Stimulated activated CD8-positive, alpha-beta memory T cell treated with anti-CD3 and anti-CD28 coated beads, Interleukin-2, amount 100 ng/mL, for 1 hour (primary cell): Measurements from ENCODE around the gene CD300E.
"Not testable (repeated sequence)": the region's sequence is repeated elsewhere in the genome, so short reads cannot be mapped to it uniquely, and the experiment has no call there.

Experiments
- DNase-seq, 2 donors: peaks; one replicate each; pipeline ENCODE4 v3.0.0-alpha.2; 2020; ENCODE audit warnings: low read depth in 2 of 2

CD300E gene, protein sequence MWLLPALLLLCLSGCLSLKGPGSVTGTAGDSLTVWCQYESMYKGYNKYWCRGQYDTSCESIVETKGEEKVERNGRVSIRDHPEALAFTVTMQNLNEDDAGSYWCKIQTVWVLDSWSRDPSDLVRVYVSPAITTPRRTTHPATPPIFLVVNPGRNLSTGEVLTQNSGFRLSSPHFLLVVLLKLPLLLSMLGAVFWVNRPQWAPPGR

DNA sequence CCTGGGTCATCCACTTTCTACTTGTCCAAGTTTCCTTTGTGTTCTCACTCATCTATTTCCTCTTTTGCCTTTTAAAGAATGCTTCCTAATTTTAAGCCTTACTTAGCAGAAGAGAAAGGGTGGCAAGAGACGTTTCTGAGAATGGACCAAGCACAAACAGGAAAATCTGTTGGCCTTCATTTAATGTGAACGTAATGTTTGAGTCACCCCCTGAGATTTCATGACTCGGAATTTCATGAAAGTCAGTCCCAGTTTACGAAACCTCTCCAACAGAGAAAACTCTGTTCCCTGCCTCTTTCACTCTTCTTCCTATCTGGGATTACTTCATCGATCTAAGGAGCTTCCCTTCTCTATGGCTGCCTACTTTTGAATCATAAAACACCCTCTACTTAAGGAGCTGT lies at the start of gene CD300E:
CD300E (minus strand) TSS at position 46 of the 401 bp plus-strand sequence. CDS start 117 bp downstream, outside the sequence.
- no peak for DNase-seq

DNA sequence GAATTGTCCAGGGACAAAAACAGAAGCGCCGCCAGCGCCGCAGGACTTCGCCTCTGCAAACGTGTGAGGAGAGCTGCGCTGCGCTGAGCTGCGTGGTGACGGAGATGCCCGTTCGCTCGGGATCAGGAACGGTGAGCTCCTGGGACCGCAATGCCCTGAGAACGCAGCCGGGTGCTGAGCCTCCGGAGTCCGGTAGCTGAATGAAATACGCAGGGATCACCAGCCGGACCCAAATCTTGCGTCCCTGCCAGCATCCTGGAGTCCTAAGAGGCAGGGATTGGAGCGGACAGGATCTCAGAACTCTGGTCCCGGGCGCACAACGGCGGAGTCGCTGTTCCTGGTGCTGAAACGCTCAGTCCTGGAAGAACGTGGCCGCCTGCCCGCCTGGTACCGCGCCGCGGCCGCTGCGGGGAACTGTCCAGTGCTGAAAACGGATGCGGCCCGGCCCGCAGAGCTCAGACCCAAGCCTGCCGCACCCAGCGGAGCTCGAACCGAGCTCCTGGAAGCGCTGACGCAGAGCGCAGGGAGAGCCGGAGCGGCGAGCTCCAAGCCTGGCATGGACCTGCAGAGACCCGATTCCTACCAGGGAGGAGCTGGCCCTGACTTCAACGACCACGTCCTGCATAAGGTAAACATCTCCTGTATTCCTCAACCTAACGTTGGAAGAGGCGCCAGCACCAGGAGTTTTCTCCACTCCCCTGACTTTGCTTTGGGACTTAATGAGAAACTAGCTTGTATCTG lies 47.7 kb upstream of the CD300E start:
- peak; percentile 39 to 41 for DNase-seq

DNA sequence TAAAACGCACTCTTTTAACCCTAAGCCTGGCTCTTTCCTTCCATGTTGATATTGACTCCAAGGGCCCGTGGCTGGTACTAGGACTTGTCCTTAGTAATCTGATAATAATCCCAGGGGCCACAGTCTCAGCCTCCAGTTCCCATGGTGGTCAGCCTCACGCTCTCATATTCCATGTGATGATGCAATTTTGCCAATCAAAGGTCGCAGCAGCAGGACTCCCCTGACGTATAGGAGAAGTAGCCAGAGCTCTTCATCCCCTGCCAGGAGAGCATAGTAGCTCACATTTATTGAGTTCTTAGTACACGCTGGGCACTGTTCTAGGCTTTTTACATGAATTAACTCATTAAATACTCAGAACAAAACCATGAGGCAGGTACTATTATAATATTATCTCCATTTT lies 46.8 kb upstream of the CD300E start:
- no peak for DNase-seq

DNA sequence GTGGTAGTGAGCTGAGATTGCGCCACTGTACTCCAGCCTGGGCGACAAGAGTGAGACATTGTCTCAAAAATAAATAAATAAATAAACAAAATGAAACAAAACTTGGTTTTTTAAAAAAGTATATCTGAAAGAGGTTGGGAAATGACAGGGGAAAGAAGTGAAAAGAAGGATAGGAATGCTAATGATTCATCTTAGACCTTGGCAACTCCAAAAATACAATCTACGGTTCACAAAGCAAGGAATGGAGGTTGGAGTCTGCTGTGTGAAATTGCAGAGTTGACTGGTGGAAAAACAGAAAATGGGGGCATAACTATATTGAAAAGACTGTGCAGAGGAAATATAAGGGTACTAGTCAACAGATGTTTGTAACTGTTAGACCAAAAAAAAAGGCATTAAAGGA lies 40.0 kb upstream of the CD300E start:
- DNase-seq: no peak

DNA sequence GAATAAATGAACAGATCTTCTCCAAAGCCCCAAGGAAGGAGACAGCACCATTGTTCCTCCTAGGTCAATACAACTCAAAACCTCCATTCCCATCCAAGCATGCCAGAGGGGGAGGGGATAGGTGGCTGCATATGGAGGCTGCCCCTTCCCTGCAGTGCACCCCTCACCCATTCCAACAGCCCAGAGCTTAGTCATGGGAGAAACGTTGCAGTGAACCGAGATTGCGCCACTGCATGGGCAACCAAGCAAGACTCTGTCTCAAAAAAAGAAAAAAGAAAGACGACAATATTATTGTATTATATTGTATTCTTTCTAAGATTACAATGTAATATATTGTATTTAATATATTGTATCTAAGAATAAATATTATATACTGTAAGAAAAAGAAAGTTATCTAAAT lies 36.4 kb upstream of the CD300E start:
- no peak for DNase-seq

DNA sequence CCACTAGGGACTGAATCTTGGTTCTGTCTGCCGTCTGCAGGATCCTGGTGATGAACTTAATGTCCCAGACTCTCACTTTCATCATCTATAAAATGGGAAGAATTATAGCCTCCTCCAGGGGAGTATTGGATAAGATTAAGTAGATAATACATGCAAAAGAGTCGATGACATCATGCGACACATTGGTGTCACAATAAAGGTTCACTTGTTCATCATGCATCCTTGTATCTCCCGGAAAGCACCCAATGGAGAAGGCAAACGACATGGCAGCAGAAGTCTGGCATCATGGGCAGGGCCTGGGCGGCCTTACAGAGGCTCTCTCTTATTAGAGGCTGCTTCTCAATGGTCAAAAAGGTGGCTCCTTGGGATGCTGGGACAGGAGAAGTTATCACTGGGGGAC lies 35.1 kb upstream of the CD300E start:
- no peak for DNase-seq

DNA sequence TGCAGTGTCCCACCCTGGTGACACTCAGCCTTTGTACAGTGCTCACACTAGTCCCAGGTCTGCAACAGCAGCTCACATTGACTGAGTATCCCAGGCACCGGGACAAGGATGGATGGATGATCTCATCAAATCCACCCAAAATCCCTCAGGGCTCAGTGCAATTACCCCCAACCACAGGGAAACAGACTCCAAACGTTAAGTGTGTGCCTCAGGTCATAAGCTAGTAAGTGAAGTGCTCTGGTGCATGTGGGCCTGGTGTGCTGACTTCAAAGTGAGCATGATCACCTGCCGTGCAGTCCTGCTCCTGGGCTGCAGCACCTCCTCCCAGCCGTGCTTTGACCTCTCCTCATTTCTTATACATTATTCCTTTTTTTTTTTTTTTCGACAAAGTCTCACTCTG lies 31.2 kb upstream of the CD300E start:
- DNase-seq: no peak

DNA sequence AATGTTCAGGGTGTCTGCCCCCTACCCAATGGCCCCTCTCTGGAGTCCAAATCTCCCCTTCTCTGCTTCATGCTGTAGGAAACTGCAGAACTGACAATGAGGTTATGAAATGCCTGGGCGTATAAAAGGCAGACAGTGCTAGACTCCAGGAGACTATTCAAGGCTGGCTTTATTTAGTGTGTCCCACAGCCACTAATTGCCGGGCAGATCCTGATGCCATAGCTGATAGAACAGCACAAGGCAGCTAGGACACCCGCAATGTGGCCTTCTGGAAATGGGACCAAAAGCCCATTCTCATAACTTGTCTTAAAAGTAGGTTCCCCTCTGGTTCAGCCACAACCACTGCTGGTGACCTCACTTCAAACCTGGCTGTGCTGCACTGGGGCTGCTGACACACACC lies 28.5 kb upstream of the CD300E start:
- DNase-seq: no peak

DNA sequence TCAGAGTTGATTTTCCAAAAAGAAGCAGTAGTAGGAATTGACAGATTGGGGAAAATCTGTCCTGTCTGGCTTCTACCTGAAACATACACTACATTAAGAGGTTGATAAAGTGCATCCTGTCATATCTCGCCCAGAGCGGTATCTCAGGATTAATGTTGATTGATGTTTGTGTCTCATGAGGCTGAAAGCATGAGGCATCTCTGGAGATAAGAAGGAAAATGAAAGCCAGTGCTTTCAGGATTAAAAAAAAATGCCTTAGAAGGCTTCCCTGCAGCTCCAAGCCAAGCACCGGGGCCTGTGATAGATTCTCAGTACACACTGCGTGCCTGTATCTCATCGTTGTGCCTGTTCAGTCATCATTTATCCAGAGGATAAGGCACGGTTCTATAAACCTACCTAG lies 26.4 kb upstream of the CD300E start:
- DNase-seq: no peak

DNA sequence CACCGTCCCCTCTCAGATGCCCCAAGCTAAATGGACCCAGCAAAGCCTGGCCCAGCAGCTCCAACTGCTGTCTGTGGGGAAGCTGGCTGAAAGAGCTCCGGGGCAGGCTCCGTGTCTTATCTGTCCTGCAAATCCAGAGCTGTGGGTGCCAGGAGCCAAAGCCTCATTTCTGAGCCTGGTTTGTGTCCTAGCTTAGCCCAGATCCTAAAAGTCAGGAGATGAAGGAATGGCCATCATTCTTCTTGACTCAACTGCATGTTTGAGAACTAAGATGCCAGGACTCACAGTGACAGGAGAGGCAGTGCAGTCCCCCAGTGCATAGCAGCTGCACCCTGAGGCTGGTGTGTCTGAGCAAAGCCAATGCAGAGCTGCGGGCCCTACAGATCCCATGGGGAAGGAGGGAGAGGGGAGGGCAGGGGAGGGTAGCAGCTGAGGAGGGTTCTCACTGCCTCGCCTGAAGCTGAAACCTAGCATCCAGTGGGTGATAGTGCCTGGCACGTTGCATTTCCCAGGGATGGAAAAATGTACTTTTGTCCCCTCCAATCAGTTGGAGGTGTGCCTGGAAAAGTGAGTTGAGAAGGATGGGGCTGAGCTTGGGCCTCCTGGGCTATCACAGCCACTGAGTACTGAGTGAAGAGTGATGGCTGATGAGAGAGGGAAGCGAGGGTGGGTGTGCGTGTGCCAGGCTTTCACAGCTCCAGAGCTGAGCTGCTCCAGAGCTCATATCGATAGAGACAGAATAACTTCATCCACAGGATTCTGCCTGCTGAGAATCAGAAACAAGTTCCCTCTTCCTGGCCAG lies 24.5 kb upstream of the CD300E start:
- DNase-seq: no peak

DNA sequence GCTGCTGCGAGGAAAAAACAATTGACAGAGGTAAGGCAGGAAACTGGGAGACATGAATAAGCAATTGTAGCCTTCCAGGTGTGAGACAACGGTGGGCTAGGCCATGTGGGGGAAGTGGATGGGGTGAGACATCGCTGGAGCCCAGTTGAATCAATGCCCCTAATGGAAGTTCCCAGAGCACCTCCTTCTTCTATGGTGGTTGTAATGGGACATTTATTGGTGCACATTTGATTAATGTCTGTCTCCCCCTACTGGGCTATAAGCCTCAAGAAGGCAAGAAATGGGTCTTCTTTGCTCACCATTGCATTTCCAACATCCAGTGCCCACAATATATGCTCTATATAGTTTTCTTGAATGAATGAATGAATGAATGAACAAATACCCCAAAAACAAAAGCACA lies 22.7 kb upstream of the CD300E start:
- DNase-seq: no peak

DNA sequence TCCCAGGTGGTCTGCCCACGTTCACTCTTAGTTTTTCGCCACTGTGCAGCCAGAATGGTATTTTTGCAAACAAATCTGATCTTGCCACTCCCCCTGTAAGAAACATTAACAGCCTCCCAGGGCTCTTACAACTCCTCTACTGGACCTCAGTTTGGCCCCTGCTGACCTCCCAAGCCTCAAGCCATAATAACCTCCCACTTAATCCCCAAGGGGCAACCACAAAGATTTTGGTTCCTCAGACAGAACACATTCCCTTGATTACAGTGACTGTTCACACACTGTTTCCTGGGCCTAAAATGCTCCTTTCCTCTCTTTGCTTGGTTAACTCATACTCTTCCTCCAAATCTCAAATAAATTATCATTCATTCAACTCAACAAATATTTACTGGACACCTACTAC lies 21.5 kb upstream of the CD300E start:
- DNase-seq: no peak

DNA sequence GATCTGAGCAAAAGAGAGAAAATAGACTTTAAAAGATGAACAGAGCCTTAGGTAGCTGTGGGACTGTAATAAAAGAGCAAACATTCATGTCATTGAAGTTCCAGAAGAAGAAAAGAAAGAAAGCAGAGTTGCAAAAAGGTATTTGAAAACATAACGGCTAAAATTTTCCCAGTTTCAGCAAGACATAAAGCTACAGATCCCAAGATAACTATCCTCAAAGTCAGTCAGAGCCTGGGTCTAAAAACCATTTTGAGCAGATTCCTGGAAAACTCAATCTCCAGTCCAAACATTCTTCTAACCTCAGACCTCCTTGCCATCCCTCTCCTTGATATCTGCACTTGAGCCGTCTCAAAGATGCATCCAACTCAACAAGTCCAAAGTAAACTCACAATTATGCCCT lies 20.9 kb upstream of the CD300E start:
- DNase-seq: no peak

DNA sequence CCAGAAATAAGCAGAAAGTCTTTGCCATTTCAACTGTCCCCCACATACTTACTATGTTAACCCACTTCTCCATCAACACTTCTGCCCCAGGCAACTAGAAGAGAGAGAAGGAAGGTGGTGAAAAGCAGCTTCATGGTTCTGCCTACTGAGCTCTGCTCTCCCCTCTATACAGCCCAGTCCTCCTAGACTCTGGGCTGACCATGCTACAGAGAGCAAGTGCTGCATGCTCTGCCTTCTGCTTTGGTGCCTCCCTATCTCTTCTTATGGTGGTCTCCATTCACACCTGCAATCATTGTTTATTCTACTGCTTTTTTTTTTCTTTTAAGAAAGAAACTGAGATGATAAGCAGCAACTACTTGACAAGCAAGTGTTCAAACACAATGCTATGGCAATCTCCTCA lies 20.3 kb upstream of the CD300E start:
- no peak for DNase-seq

DNA sequence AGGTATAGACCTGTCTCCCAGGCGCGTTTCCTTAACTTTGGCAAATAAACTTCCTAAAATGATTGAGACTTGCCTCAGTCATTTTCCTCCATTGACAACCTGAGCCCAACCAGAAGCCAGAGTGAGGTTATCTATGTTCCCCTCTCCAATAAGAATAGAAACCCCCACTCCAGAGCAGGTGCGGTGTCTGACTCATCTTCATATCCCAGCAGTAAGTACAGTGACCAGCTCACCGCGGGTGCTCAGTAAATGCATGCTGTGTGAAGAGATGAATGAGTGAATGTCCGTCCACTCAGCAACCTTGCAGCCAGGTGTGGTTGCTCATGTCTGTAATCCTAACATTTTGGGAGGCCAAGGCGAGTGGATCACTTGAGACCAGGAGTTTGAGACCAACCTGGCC lies 19.5 kb upstream of the CD300E start:
- no peak for DNase-seq

DNA sequence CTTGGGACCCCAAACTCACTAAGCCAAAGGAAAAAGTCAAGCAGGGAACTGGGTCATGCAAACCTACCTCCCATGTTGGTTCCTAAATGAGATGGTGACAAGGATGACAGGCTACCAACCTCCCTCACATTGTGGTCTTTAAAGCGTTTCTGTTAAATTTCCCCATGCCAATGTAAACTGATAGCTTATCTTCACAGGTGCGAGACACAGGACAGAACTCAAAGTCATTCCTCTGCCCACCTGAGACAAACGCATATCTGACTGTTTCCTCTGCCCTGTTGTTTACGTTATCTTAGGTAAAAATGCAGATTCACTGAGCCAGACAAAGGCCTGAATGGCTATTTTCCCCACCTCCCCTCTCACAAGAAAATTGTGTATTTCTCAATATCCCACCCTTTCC lies 19.0 kb upstream of the CD300E start:
- no peak for DNase-seq

DNA sequence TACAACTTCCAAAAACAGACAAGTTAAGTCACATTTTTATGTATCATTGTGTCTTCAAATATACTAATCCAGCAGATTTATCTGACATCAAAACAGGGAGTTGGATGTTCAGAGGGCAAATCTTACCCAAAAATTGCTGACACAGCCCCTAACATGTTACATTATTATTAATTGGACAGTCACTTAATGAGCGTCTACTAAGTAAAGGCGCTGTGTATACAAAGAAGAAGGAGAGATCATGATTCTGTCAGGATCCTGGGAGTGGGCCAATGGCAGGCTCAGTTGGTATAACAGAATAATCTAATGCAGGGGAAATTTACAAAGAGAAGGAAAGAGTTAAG lies 18.4 kb upstream of the CD300E start:
- DNase-seq: no peak

DNA sequence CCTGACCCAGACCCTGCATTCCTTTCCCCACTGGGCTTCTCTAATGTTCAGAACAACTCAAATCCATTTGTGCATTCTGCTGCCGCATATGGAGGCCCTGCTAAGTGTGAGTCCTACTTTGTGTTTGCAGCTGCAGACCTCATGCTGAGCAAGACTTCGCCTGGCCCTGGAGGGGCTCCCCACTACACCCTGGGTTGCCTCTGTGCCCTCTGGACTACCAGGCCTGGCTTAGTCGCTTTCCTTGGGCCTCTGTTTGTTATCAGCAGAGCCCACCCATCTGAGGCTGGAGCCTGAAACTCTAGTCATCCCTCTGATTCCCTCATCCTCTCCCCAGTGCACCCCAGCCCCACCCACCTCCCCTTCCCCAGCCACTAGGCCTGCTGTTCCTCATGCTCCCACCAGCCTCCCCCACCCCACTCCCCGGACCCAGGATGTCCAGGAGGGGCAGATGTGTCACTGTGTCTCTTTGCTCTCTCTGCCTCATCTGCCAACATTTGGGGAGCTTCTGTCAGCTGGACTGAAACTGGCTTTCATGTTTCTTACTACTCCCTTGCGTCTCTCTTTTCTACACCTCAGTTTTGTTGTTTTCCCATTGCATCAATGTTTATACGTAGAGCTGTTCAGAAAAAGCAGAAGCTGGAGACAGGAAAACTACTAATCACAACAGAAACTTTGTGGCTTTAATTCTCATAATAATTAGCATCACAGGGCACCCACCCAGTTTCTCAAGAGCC lies 17.9 kb upstream of the CD300E start:
- no peak for DNase-seq

DNA sequence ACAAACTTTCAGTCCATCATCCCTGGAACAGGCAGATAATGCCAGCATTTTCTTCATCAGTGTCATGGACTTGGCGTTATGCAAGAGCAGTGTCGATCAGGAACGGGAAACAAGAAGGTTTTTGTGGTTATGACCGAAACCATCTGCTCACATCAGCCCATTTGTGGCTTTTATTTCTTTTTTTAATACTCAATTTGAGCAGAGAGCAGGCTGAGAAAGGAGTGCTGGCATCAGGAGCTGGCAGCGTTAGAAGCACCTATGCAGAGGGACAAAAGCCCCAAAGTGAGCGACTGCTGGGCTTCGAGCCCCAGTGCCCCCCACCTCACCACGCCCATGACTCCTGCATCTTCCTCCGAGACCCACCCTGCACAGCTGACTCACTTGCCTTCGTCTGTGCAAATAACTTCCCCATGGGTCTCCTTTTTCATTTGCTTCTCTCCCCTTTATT lies 16.2 kb upstream of the CD300E start:
- no peak for DNase-seq

DNA sequence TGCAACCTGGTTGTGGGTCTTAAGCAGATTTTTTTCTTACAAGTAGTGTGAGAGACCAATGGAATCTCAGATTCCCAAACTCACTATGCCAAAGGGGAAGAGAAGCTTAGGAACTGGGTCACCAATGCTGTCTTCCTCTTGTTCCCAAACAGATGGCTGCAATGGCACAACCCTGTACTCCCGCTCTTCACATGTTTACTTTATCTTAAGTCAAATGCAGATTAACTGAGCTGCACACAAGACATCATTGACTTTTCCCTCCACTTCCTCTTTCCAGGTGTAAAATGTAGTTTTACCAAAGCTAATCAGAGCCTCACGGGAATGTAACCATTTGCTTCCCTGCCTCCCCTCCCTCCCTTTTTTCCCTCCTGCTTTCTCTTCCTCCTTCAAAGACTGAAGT lies 14.4 kb upstream of the CD300E start:
- no peak for DNase-seq

DNA sequence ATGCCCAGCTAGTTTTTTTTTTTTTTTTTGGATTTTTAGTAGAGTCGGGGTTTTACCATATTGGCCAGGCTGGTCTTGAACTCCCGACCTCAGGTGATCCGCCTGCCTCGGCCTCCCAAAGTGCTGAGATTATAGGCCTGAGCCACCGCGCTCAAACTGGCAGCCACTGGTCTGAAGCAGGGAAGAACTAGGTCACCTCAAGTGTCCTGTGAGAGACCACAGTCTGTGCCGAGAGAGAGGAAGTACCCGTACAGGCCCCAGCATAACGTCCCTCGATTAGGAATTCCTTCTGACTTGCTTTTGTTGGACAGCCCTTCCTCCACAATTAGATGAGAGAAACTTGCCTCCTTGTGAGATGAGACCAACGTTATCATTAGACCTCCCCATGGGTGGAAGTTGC lies 13.7 kb upstream of the CD300E start:
- no peak for DNase-seq

DNA sequence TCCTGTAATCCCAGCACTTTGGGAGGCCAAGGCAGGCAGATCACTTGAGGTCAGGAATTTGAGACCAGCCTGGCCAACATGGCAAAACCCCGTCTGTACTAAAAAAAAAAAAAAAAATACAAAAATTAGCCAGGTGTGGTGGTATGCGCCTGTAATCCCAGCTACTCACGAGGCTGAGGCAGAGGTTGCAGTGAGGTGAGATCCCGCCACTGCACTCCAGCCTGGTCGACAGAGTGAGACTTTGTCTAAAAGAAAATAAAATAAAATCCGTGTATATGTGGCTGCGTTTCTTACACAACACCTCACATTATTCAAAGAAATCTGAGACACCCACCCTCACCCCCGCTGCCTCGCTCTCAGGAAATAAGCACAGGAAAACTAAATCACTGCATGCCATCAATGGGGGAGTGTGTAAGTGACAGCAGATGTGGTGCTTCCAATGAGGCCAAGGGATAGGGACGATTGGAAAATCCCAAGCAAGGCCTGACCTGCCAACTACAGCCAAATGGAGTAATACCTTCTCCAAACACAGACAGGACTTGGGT lies 13.1 kb upstream of the CD300E start:
- DNase-seq: not testable (repeated sequence)
